Caco-2 (cell line): ENCODE results near the gene STEAP4. TPM values are rescaled to one million over a fixed set of nuclear protein-coding genes. Genes with fewer than 3 reads are reported as not detected.
"Not testable (repeated sequence)": the region's sequence is repeated elsewhere in the genome, so short reads cannot be mapped to it uniquely, and the experiment has no call there.

ENCODE experiments used
- BruUV-seq: library from RNA; stranded (reverse); fragments of 400-500 nt; replicated peaks from 2 replicates; lab custom pipeline; 2021; lab: Mats Ljungman, UMichigan
- CTCF ChIA-PET: fragments of 300-600 bp; sonication (Branson Sonifier 250); formaldehyde crosslinking; loops from one replicate; lab custom pipeline; 2022; ENCODE audit warnings: antibody characterized with exemption; lab: Charles Lee
- POLR2A ChIA-PET: fragments of 300-600 bp; sonication (Branson Sonifier 250); formaldehyde crosslinking; loops from one replicate; lab custom pipeline; 2022; ENCODE audit warnings: antibody characterized with exemption; lab: Charles Lee
- DNase-seq, 2 experiments: peaks; one replicate each; pipeline versions ENCODE4 v3.0.0 to v3.0.0-alpha.2; 2020 to 2022
- H3K27me3 ChIP-seq: replicated peaks from 2 replicates; pipeline ENCODE4 v1.6.0; 2011; ENCODE audit warnings: low read length; ENCODE audit not compliant: control insufficient read depth, insufficient read depth
- H3K36me3 ChIP-seq: 2 replicates; pipeline ENCODE4 v1.5.1; 2011; ENCODE audit warnings: low read length; ENCODE audit not compliant: control insufficient read depth, insufficient read depth
- H3K4me1 ChIP-seq: fragments of 250-450 bp; sonication (Bioruptor Pico); 2 replicates; pipeline ENCODE4 v1.5.1; 2020; ENCODE audit warnings: mild to moderate bottlenecking
- H3K4me3 ChIP-seq: 2 replicates; pipeline ENCODE4 v1.5.1; 2011; ENCODE audit warnings: low read depth, mild to moderate bottlenecking, control low read depth, low read length
- H3K9me3 ChIP-seq: fragments of 250-450 bp; sonication (Bioruptor Pico); 2 replicates; pipeline ENCODE4 v1.5.1; 2020; ENCODE audit warnings: mild to moderate bottlenecking, moderate library complexity
- H3K27ac Mint-ChIP-seq: one replicate; pipeline ENCODE4 v1.8.0; 2022; ENCODE audit warnings: mixed read lengths; ENCODE audit not compliant: unreplicated experiment
- H3K27me3 Mint-ChIP-seq: one replicate; pipeline ENCODE4 v1.8.0; 2022; ENCODE audit warnings: mixed read lengths; ENCODE audit not compliant: insufficient read depth, unreplicated experiment
- H3K36me3 Mint-ChIP-seq: one replicate; pipeline ENCODE4 v1.8.0; 2022; ENCODE audit warnings: mild to moderate bottlenecking, mixed read lengths; ENCODE audit not compliant: insufficient read depth, unreplicated experiment
- H3K4me1 Mint-ChIP-seq: one replicate; pipeline ENCODE4 v1.8.0; 2022; ENCODE audit warnings: low read depth, mixed read lengths; ENCODE audit not compliant: unreplicated experiment
- H3K4me3 Mint-ChIP-seq: one replicate; pipeline ENCODE4 v1.8.0; 2022; ENCODE audit warnings: mild to moderate bottlenecking, moderate library complexity, mixed read lengths; ENCODE audit not compliant: unreplicated experiment
- H3K9me3 Mint-ChIP-seq: one replicate; pipeline ENCODE4 v1.8.0; 2022; ENCODE audit warnings: mixed read lengths; ENCODE audit not compliant: unreplicated experiment
- CTCF ChIP-seq, 2 experiments: fragments of 200-600 bp in 1 of 2; IDR thresholded peaks; 1 replicate in 1 of 2; 2 replicates in 1 of 2; pipeline versions ENCODE4 v1.5.1 to v1.8.0; 2011 to 2022; ENCODE audit warnings: antibody characterized with exemption in 1 of 2, control low read depth in 1 of 2, inconsistent platforms in 1 of 2, low read depth in 1 of 2, low read length in 1 of 2, mild to moderate bottlenecking in 1 of 2, moderate library complexity in 1 of 2; ENCODE audit not compliant: insufficient read depth in 1 of 2, severe bottlenecking in 1 of 2, unreplicated experiment in 1 of 2
- intact Hi-C: fragments of 100-400 bp; cut with micrococcal nuclease; formaldehyde crosslinking; loops from one replicate; pipeline ENCODE4 v1.10.0; 2022; ENCODE audit not compliant: unreplicated experiment
- total RNA-seq: library from RNA; stranded (reverse); gene quantifications from 2 replicates; pipeline ENCODE4 v1.2.3, GENCODE V29; 2022

The STEAP4 gene
- total RNA-seq, 1 experiment from 2014 or later = not detected

DNA sequence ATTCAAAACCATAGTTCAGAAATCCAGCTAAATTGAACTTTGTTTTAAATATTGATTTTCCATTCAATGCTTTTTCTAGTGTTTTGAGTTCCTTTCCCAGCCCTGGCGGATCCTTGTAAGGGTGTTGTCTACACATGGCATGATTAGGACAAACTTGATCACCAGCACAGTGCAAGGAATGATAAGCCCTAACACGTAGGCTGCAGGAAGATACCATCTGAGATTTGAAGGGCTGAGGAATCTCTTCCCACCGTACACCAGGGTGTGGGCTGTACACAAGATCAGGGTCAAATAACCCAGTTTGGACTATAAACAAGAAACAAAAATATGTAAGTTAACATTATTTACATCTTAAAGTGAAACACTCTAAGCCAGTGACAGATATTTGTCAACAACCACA is 27.4 kb downstream of the STEAP4 start:
- no peak for DNase-seq
- Mint-ChIP-seq H3K27me3 (no peaks in the 10 kb centered on the region), H3K36me3 (no peaks in the 10 kb centered on the region), H3K4me1 (no peaks in the 10 kb centered on the region), H3K9me3 (no peaks in the 10 kb centered on the region), H3K4me3 (no peak overlapping the region), H3K27ac (no peak overlapping the region)
- no peak for TF ChIP-seq CTCF (IDR thresholded peaks at IDR 0.05; ENCODE audit: insufficient read depth in 1 of 2, low read depth in 1 of 2, low read length in 1 of 2, severe bottlenecking in 1 of 2, unreplicated experiment in 1 of 2)
- H3K27me3 ChIP-seq = no peaks in the 10 kb centered on the region; the same call in 1 of the 2 replicates
- H3K4me1 ChIP-seq = no peaks in the 10 kb centered on the region
- H3K4me3 ChIP-seq = no peak overlapping the region
- CTCF ChIA-PET = no interaction called here
- H3K9me3 ChIP-seq = no peaks in the 10 kb centered on the region
- BruUV-seq = no TSS peak
- POLR2A ChIA-PET = no interaction called here
- intact Hi-C loops = no loop called here
- H3K36me3 ChIP-seq = no peaks in the 10 kb centered on the region

- H3K27ac Mint-ChIP-seq = no peak overlapping the region
- DNase-seq = no peak
- Histone ChIP-seq H3K9me3 (no peaks in the 10 kb centered on the region), H3K36me3 (no peaks in the 10 kb centered on the region), H3K4me3 (no peak overlapping the region), H3K27me3 (no peaks in the 10 kb centered on the region; the same call in 1 of the 2 replicates), H3K4me1 (no peaks in the 10 kb centered on the region)
- no peaks in the 10 kb centered on the region for H3K4me1 Mint-ChIP-seq
- no peaks in the 10 kb centered on the region for H3K36me3 Mint-ChIP-seq
- TF ChIP-seq CTCF (IDR thresholded peaks at IDR 0.05; ENCODE audit: insufficient read depth in 1 of 2, low read depth in 1 of 2, low read length in 1 of 2, severe bottlenecking in 1 of 2, unreplicated experiment in 1 of 2) = no peak
- CTCF ChIA-PET = no interaction called here
- H3K27me3 Mint-ChIP-seq = no peaks in the 10 kb centered on the region
- no peaks in the 10 kb centered on the region for H3K9me3 Mint-ChIP-seq
- POLR2A ChIA-PET = no interaction called here
- no peak overlapping the region for H3K4me3 Mint-ChIP-seq
- no TSS peak for BruUV-seq
- intact Hi-C loops = no loop called here
Observed at GRCh38 chr7:88278881-88279280, 27.8 kb downstream of the STEAP4 start.

GRCh38 chr7:88276605-88277153 is 30.0 kb downstream of the STEAP4 start:
- H3K27me3 Mint-ChIP-seq = no peaks in the 10 kb centered on the region
- intact Hi-C loops = no loop called here
- no peaks in the 10 kb centered on the region for H3K9me3 ChIP-seq
- no peaks in the 10 kb centered on the region for H3K36me3 Mint-ChIP-seq
- no peaks in the 10 kb centered on the region for H3K4me1 Mint-ChIP-seq
- no peaks in the 10 kb centered on the region for H3K9me3 Mint-ChIP-seq
- DNase-seq = no peak
- BruUV-seq = no TSS peak
- H3K36me3 ChIP-seq = no peaks in the 10 kb centered on the region
- H3K4me1 ChIP-seq = no peaks in the 10 kb centered on the region
- POLR2A ChIA-PET = no interaction called here
- no peak overlapping the region for H3K4me3 ChIP-seq
- no peak overlapping the region for H3K27ac Mint-ChIP-seq
- H3K4me3 Mint-ChIP-seq = no peak overlapping the region
- no peaks in the 10 kb centered on the region; the same call in 1 of the 2 replicates for H3K27me3 ChIP-seq
- CTCF ChIA-PET = interaction anchor here (0.6 kb wide), 1 partner anchor 27 kb away, joined by 3 read pairs; no protein-coding TSS in a partner anchor
- no peak for TF ChIP-seq CTCF (IDR thresholded peaks at IDR 0.05; ENCODE audit: insufficient read depth in 1 of 2, low read depth in 1 of 2, low read length in 1 of 2, severe bottlenecking in 1 of 2, unreplicated experiment in 1 of 2)

- H3K27me3 ChIP-seq, H3K27ac Mint-ChIP-seq, POLR2A ChIA-PET, H3K4me3 Mint-ChIP-seq, BruUV-seq, DNase-seq, H3K4me3 ChIP-seq, H3K9me3 Mint-ChIP-seq, H3K27me3 Mint-ChIP-seq, intact Hi-C loops, CTCF ChIA-PET, H3K4me1 Mint-ChIP-seq, H3K36me3 Mint-ChIP-seq, H3K4me1 ChIP-seq, H3K36me3 ChIP-seq, H3K9me3 ChIP-seq: not testable (repeated sequence)
Observed at GRCh38 chr7:88274856-88275255, 31.8 kb downstream of the STEAP4 start.
